H1 (cell line): ENCODE measurements around the gene METTL21C. TPM values are rescaled to one million over a fixed set of nuclear protein-coding genes. Genes with fewer than 3 reads are reported as not detected.
A peak's percentile ranks its signal among the peaks of the same experiment; 100 is the strongest.

Experiments
- CTCF ChIA-PET: fragments of 300-600 bp; sonication (Branson Sonifier 250); formaldehyde crosslinking; loops from one replicate; lab custom pipeline; 2021; ENCODE audit not compliant: partially characterized antibody; lab: Charles Lee
- POLR2A ChIA-PET: fragments of 300-600 bp; sonication (Branson Sonifier 250); formaldehyde crosslinking; loops from one replicate; lab custom pipeline; 2021; ENCODE audit warnings: inconsistent platforms; ENCODE audit not compliant: partially characterized antibody; lab: Charles Lee
- DNase-seq, 2 experiments: peaks; one replicate each; pipeline versions ENCODE4 v3.0.0 to v3.0.0-alpha.2; 2010 to 2022; ENCODE audit warnings: low spot score in 2 of 2, low read depth in 1 of 2, mixed read lengths in 1 of 2
- FAIRE-seq: peaks from 2 replicates; lab custom pipeline; 2011; peaks lifted over from hg19 to GRCh38; lab: Jason Lieb, UNC
- H2AFZ ChIP-seq: 2 replicates; pipeline ENCODE4 v1.8.1; 2012; ENCODE audit warnings: low read length, inconsistent platforms
- H2AK5ac ChIP-seq: 2 replicates; pipeline ENCODE4 v1.6.1; 2013; ENCODE audit warnings: low read depth, low read length
- H2BK120ac ChIP-seq: replicated peaks from 2 replicates; pipeline ENCODE3; 2013; ENCODE audit warnings: low read depth, low read length, inconsistent platforms
- H2BK12ac ChIP-seq: 2 replicates; pipeline ENCODE4 v1.6.1; 2013; ENCODE audit warnings: low read depth, low read length
- H2BK15ac ChIP-seq: 2 replicates; pipeline ENCODE4 v1.6.1; 2013; ENCODE audit warnings: low read length
- H2BK20ac ChIP-seq: 2 replicates; pipeline ENCODE4 v1.6.1; 2013; ENCODE audit warnings: low read length
- H2BK5ac ChIP-seq: 2 replicates; pipeline ENCODE4 v1.6.1; 2013; ENCODE audit warnings: low read depth, low read length
- H3K14ac ChIP-seq: 2 replicates; pipeline ENCODE4 v1.6.1; 2013; ENCODE audit warnings: inconsistent platforms; ENCODE audit not compliant: insufficient read length
- H3K18ac ChIP-seq: 2 replicates; pipeline ENCODE4 v1.6.1; 2013; ENCODE audit warnings: low read length; ENCODE audit errors: extremely low read depth
- H3K23ac ChIP-seq: 2 replicates; pipeline ENCODE4 v1.6.1; 2013; ENCODE audit warnings: inconsistent platforms; ENCODE audit not compliant: insufficient read length
- H3K23me2 ChIP-seq: 2 replicates; pipeline ENCODE4 v1.6.1; 2013; ENCODE audit warnings: low read depth, low read length
- H3K27ac ChIP-seq: 2 replicates; pipeline ENCODE4 v1.6.1; 2011; ENCODE audit warnings: low read depth, low read length, inconsistent platforms
- H3K27me3 ChIP-seq, 4 experiments: replicated peaks in 1 of 4; 1 replicate in 1 of 4; 2 replicates in 3 of 4; pipeline versions ENCODE4 v1.6.1 to v1.8.1; 2011 to 2013; ENCODE audit warnings: low read length in 3 of 4, mild to moderate bottlenecking in 3 of 4, inconsistent platforms in 2 of 4, mixed read lengths in 2 of 4, moderate library complexity in 1 of 4; ENCODE audit not compliant: control insufficient read depth in 3 of 4, insufficient read depth in 3 of 4; ENCODE audit errors: extremely low read depth in 1 of 4
- H3K36me3 ChIP-seq, 4 experiments: 2 replicates each; pipeline versions ENCODE4 v1.6.1 to v1.8.1; 2011 to 2013; ENCODE audit warnings: mild to moderate bottlenecking in 4 of 4, low read length in 3 of 4, moderate library complexity in 2 of 4, control low read depth in 1 of 4, inconsistent platforms in 1 of 4; ENCODE audit not compliant: insufficient read depth in 4 of 4, control insufficient read depth in 2 of 4
- H3K4ac ChIP-seq: replicated peaks from 2 replicates; pipeline ENCODE3; 2013; ENCODE audit warnings: low read length, low read depth, mixed read lengths, inconsistent platforms; ENCODE audit not compliant: insufficient read length
- H3K4me1 ChIP-seq, 4 experiments: replicated peaks in 1 of 4; 1 replicate in 1 of 4; 2 replicates in 3 of 4; pipeline versions ENCODE4 v1.6.1 to v1.8.1; 2011 to 2013; ENCODE audit warnings: low read length in 3 of 4, inconsistent platforms in 2 of 4, mixed read lengths in 1 of 4; ENCODE audit not compliant: insufficient read depth in 4 of 4, control insufficient read depth in 3 of 4
- H3K4me2 ChIP-seq, 2 experiments: 2 replicates each; pipeline versions ENCODE4 v1.6.1 to v1.8.1; 2011 to 2013; ENCODE audit warnings: low read depth in 2 of 2, low read length in 2 of 2, control low read depth in 1 of 2, inconsistent platforms in 1 of 2, mild to moderate bottlenecking in 1 of 2; ENCODE audit not compliant: insufficient read depth in 1 of 2
- H3K4me3 ChIP-seq, 4 experiments: fragments of 200-600, 300-600 bp in 1 of 4; sonication (generic), shearing (Covaris generic), sonication (Bioruptor Twin) in 1 of 4; 2 replicates each; pipeline versions ENCODE4 v1.5.1 to v1.8.1; 2011 to 2016; ENCODE audit warnings: low read length in 4 of 4, low read depth in 3 of 4, control low read depth in 2 of 4, inconsistent platforms in 2 of 4, mild to moderate bottlenecking in 2 of 4, mixed read lengths in 1 of 4, moderate library complexity in 1 of 4; ENCODE audit not compliant: insufficient read depth in 2 of 4; ENCODE audit errors: extremely low read depth in 1 of 4
- H3K56ac ChIP-seq: replicated peaks from 2 replicates; pipeline ENCODE3; 2013; ENCODE audit warnings: low read depth, mild to moderate bottlenecking, mixed read lengths, low read length, inconsistent platforms; ENCODE audit not compliant: insufficient read length
- H3K79me1 ChIP-seq: 2 replicates; pipeline ENCODE4 v1.6.1; 2013; ENCODE audit warnings: low read depth, low read length, control low read depth
- H3K79me2 ChIP-seq, 2 experiments: 2 replicates each; pipeline versions ENCODE4 v1.6.1 to v1.8.1; 2012 to 2013; ENCODE audit warnings: low read length in 2 of 2, mild to moderate bottlenecking in 2 of 2, inconsistent platforms in 1 of 2; ENCODE audit not compliant: insufficient read depth in 2 of 2, control insufficient read depth in 1 of 2
- H3K9ac ChIP-seq, 4 experiments: replicated peaks in 1 of 4; 1 replicate in 1 of 4; 2 replicates in 3 of 4; pipeline versions ENCODE4 v1.6.1 to v1.8.1; 2011 to 2013; ENCODE audit warnings: low read depth in 3 of 4, low read length in 3 of 4, control low read depth in 2 of 4, mild to moderate bottlenecking in 2 of 4, moderate library complexity in 2 of 4, inconsistent platforms in 1 of 4; ENCODE audit errors: extremely low read depth in 1 of 4
- H3K9me3 ChIP-seq, 2 experiments: 2 replicates each; pipeline versions ENCODE4 v1.6.1 to v1.8.1; 2012 to 2013; ENCODE audit warnings: mild to moderate bottlenecking in 2 of 2, moderate library complexity in 2 of 2, control low read depth in 1 of 2, inconsistent platforms in 1 of 2, low read depth in 1 of 2, low read length in 1 of 2, mixed read lengths in 1 of 2; ENCODE audit not compliant: insufficient read depth in 2 of 2
- H4K20me1 ChIP-seq, 2 experiments: replicated peaks in 1 of 2; 2 replicates each; pipeline versions ENCODE3 to v1.8.1; 2011 to 2013; ENCODE audit warnings: inconsistent platforms in 2 of 2, low read length in 2 of 2, mild to moderate bottlenecking in 1 of 2; ENCODE audit not compliant: insufficient read depth in 2 of 2, control insufficient read depth in 1 of 2
- H4K5ac ChIP-seq: 2 replicates; pipeline ENCODE4 v1.6.1; 2013; ENCODE audit warnings: low read length, low read depth, mixed read lengths, inconsistent platforms; ENCODE audit not compliant: insufficient read length
- H4K8ac ChIP-seq: 2 replicates; pipeline ENCODE4 v1.8.0; 2013; ENCODE audit warnings: mild to moderate bottlenecking, moderate library complexity, low read length, inconsistent platforms; ENCODE audit not compliant: insufficient read depth; ENCODE audit errors: extremely low read depth
- H4K91ac ChIP-seq: replicated peaks from 2 replicates; pipeline ENCODE3; 2013; ENCODE audit warnings: low read length, mixed read lengths, inconsistent platforms; ENCODE audit not compliant: insufficient read length
- ATF3 ChIP-seq: IDR thresholded peaks from 2 replicates; pipeline ENCODE4 v1.6.1; 2011; ENCODE audit warnings: low read depth, mild to moderate bottlenecking, low read length; ENCODE audit not compliant: insufficient read depth
- BRCA1 ChIP-seq: IDR thresholded peaks from 2 replicates; pipeline ENCODE4 v1.6.1; 2012; ENCODE audit warnings: low read depth, low read length, improper control_type of control experiment
- CBX5 ChIP-seq: fragments of 300-800, 300-1000 bp; sonication (generic); IDR thresholded peaks from 2 replicates; pipeline ENCODE4 v1.7.1; 2016; ENCODE audit warnings: antibody characterized with exemption, low read length, low read depth
- CHD1 ChIP-seq: IDR thresholded peaks from 2 replicates; pipeline ENCODE4 v1.6.1; 2012; ENCODE audit warnings: low read depth, low read length, improper control_type of control experiment
- FOSL1 ChIP-seq: IDR thresholded peaks from 2 replicates; pipeline ENCODE4 v1.6.1; 2011; ENCODE audit warnings: mild to moderate bottlenecking, low read depth, low read length, moderate library complexity; ENCODE audit not compliant: insufficient read depth
- GTF2F1 ChIP-seq: IDR thresholded peaks from 2 replicates; pipeline ENCODE4 v1.6.1; 2012; ENCODE audit warnings: low read depth, low read length, improper control_type of control experiment, borderline replicate concordance
- HDAC2 ChIP-seq, 2 experiments: fragments of 300-600 bp in 1 of 2; sonication (generic) in 1 of 2; IDR thresholded peaks; 2 replicates each; pipeline ENCODE4 v1.6.1; 2011 to 2012; ENCODE audit warnings: low read depth in 2 of 2, low read length in 2 of 2, mild to moderate bottlenecking in 2 of 2, moderate library complexity in 2 of 2, borderline replicate concordance in 1 of 2, inconsistent platforms in 1 of 2
- KDM4A ChIP-seq: IDR thresholded peaks from one replicate; pipeline ENCODE4 v1.7.1; 2012; ENCODE audit warnings: low read depth, mild to moderate bottlenecking, moderate library complexity, low read length, inconsistent platforms; ENCODE audit not compliant: severe bottlenecking
- MAFK ChIP-seq: IDR thresholded peaks from 2 replicates; pipeline ENCODE4 v1.6.1; 2012; ENCODE audit warnings: low read depth, mild to moderate bottlenecking, improper control_type of control experiment, low read length
- RBBP5 ChIP-seq: IDR thresholded peaks from 2 replicates; pipeline ENCODE4 v1.7.1; 2012; ENCODE audit warnings: low read depth, mild to moderate bottlenecking, inconsistent platforms, low read length, moderate library complexity, borderline replicate concordance
- SP1 ChIP-seq: IDR thresholded peaks from 2 replicates; pipeline ENCODE4 v1.6.1; 2011; ENCODE audit warnings: low read depth, low read length
- TAF1 ChIP-seq: IDR thresholded peaks from 2 replicates; pipeline ENCODE4 v1.6.1; 2011; ENCODE audit warnings: mild to moderate bottlenecking, low read depth, low read length
- WGBS, 2 experiments: shearing (Covaris generic) in 1 of 2; methylation state at CpG; one replicate each; pipeline versions ENCODE4 v1.1.6 to v1.1.7; 2013 to 2015; ENCODE audit warnings: low lambda C conversion rate in 2 of 2, mixed read lengths in 2 of 2, inconsistent platforms in 1 of 2, low coverage in 1 of 2, missing lambda C conversion rate in 1 of 2; ENCODE audit not compliant: insufficient replicate concordance in 2 of 2, insufficient coverage in 1 of 2, insufficient read length in 1 of 2; ENCODE audit errors: extremely low coverage in 1 of 2, missing lambda C conversion rate in 1 of 2; 5-methylcytosine and 5-hydroxymethylcytosine counted together
- polyA plus RNA-seq, 7 experiments: library from polyadenylated mRNA; depleted of rRNA in 3 of 7; stranded (reverse) in 5 of 7; unstranded in 2 of 7; fragments of >200 nt in 5 of 7; fragments of 200-250 nt in 2 of 7; gene quantifications; 1 replicate in 5 of 7; 2 replicates in 1 of 7; 4 replicates in 1 of 7; pipeline versions ENCODE4 v1.2.1 to v1.2.3, GENCODE V29; 2011 to 2013; ENCODE audit warnings: missing spikeins in 2 of 7, mixed read lengths in 2 of 7
- total RNA-seq: library from RNA; stranded (reverse); fragmentation: NEBNext Ultra II Directional; extraction: Animal tissue kit (Norgen Biotek cat#: 25700); gene quantifications from 2 replicates; pipeline ENCODE4 v1.2.1, GENCODE V29; 2021

Gene METTL21C
- total and polyA plus RNA-seq, 2 of the 8 experiments (the other 6 are each of a cell fraction or from before 2014, with no cell fraction given): not detected

GRCh38 chr13:102702965-102703725 is 8.3 kb upstream of the METTL21C start:
- ChIA-PET CTCF (interaction anchor here (0.5 to 1.3 kb wide), 3 partner anchors 14 to 174 kb away, joined by 3 to 4 read pairs (median 4); no protein-coding TSS in a partner anchor), POLR2A (no interaction called here)
- no peak overlapping the region for H4K5ac ChIP-seq
- WGBS, 2 experiments: 88% methylated on average over 8 of the region's 8 CpGs; no CpG with 5 or more reads in 1 of the 2 experiments
- H3K9ac ChIP-seq: no peak overlapping the region
- no peak overlapping the region for H3K18ac ChIP-seq
- no peak overlapping the region for H3K23ac ChIP-seq
- no peak overlapping the region for H3K4me2 ChIP-seq
- H3K36me3 ChIP-seq: no peaks in the 10 kb centered on the region
- 0 out of 2 replicates have a peak overlapping the region, but pooled peaks have one; percentile 20 for H2AFZ ChIP-seq
- H3K56ac ChIP-seq: no peak overlapping the region
- no peak overlapping the region for H3K14ac ChIP-seq
- H2BK5ac ChIP-seq: no peak overlapping the region
- H2AK5ac ChIP-seq: no peak overlapping the region
- H2BK20ac ChIP-seq: no peak overlapping the region
- H4K91ac ChIP-seq: no peak overlapping the region
- H3K27ac ChIP-seq: no peak overlapping the region
- no peak overlapping the region for H2BK12ac ChIP-seq
- no peak overlapping the region for H3K4me3 ChIP-seq
- no peak for DNase-seq
- H3K9me3 ChIP-seq: peaks cover 0 to 5% of the 10 kb centered on the region in 2 experiments; a peak in 1 of 4 replicates
- H3K79me2 ChIP-seq: no peaks in the 10 kb centered on the region
- no peaks in the 10 kb centered on the region for H3K27me3 ChIP-seq
- no peak for FAIRE-seq
- no peak overlapping the region for H4K8ac ChIP-seq
- no peak overlapping the region for H2BK15ac ChIP-seq
- no peak overlapping the region for H2BK120ac ChIP-seq
- H3K23me2 ChIP-seq: no peaks in the 10 kb centered on the region
- H3K79me1 ChIP-seq: no peaks in the 10 kb centered on the region
- H3K4me1 ChIP-seq: peaks cover 0 to 4% (median 0%) of the 10 kb centered on the region in 4 experiments; a peak in 1 of 7 replicates
- no peak overlapping the region for H3K4ac ChIP-seq
- H4K20me1 ChIP-seq: no peaks in the 10 kb centered on the region
- TF ChIP-seq ATF3 (no peak), FOSL1 (no peak), GTF2F1 (no peak), CBX5 (no peak), CHD1 (no peak), HDAC2 (IDR thresholded peaks at IDR 0.05; ENCODE audit: borderline replicate concordance in 1 of 2, low read depth in 2 of 2, low read length in 2 of 2) (no peak), SP1 (no peak), MAFK (no peak), KDM4A (no peak), RBBP5 (no peak), BRCA1 (no peak), TAF1 (no peak)
